WTC11 (cell line): ENCODE measurements around the gene SKAP1. TPM values are rescaled to one million over a fixed set of nuclear protein-coding genes. Genes with fewer than 3 reads are reported as not detected.

Experiments
- ATAC-seq: fragments of 200-7000 bp; cut with Tn5 transposase; 2 replicates; pipeline ENCODE4 v1.10.0; 2021; ENCODE audit warnings: mild to moderate bottlenecking, moderate library complexity
- CTCF ChIA-PET: fragments of 300-600 bp; sonication (Branson Sonifier 250); formaldehyde crosslinking; loops from one replicate; lab custom pipeline; 2021; ENCODE audit warnings: antibody characterized with exemption; lab: Charles Lee
- POLR2A ChIA-PET: fragments of 350-600 bp; sonication (Branson Sonifier 250); formaldehyde crosslinking; loops from one replicate; lab custom pipeline; 2021; ENCODE audit warnings: antibody characterized with exemption; lab: Charles Lee
- DNase-seq: peaks from one replicate; pipeline ENCODE4 v3.0.0; 2021; ENCODE audit warnings: low spot score
- H3K27ac Mint-ChIP-seq: 2 replicates; pipeline ENCODE4 v1.8.0; 2021; ENCODE audit warnings: mixed read lengths
- H3K27me3 Mint-ChIP-seq: 2 replicates; pipeline ENCODE4 v1.8.0; 2021; ENCODE audit warnings: low read depth, mild to moderate bottlenecking, moderate library complexity, mixed read lengths
- H3K36me3 Mint-ChIP-seq: 2 replicates; pipeline ENCODE4 v1.8.0; 2021; ENCODE audit warnings: mixed read lengths
- H3K4me1 Mint-ChIP-seq: 2 replicates; pipeline ENCODE4 v1.8.0; 2022; ENCODE audit warnings: mixed read lengths
- H3K4me3 Mint-ChIP-seq: 2 replicates; pipeline ENCODE4 v1.8.0; 2021; ENCODE audit warnings: mild to moderate bottlenecking, moderate library complexity, mixed read lengths
- H3K9me3 Mint-ChIP-seq: 2 replicates; pipeline ENCODE4 v1.8.0; 2021; ENCODE audit warnings: mixed read lengths
- CREM ChIP-seq: sonication (generic); formaldehyde crosslinking; IDR thresholded peaks from 2 replicates; pipeline ENCODE4 v1.8.1; 2022; ENCODE audit warnings: mild to moderate bottlenecking, missing genetic modification reagents, moderate library complexity
- E2F5 ChIP-seq: sonication (generic); formaldehyde crosslinking; IDR thresholded peaks from 2 replicates; pipeline ENCODE4 v1.8.1; 2022; ENCODE audit warnings: mild to moderate bottlenecking, moderate library complexity, missing genetic modification reagents
- ELF4 ChIP-seq: sonication (generic); formaldehyde crosslinking; IDR thresholded peaks from 2 replicates; pipeline ENCODE4 v1.8.1; 2022; ENCODE audit warnings: low read depth, mild to moderate bottlenecking, moderate library complexity, missing genetic modification reagents
- ESRRA ChIP-seq: sonication (generic); formaldehyde crosslinking; IDR thresholded peaks from 2 replicates; pipeline ENCODE4 v1.8.1; 2022; ENCODE audit warnings: mild to moderate bottlenecking, missing genetic modification reagents, borderline replicate concordance
- FOXP1 ChIP-seq: sonication (generic); formaldehyde crosslinking; IDR thresholded peaks from 2 replicates; pipeline ENCODE4 v1.8.0; 2022; ENCODE audit warnings: missing genetic modification reagents, mild to moderate bottlenecking, moderate library complexity, borderline replicate concordance
- HMGA2 ChIP-seq: fragments of 250-450 bp; sonication (Bioruptor Pico); IDR thresholded peaks from 2 replicates; pipeline ENCODE4 v1.4.0; 2021; ENCODE audit warnings: mild to moderate bottlenecking, moderate library complexity
- NFATC4 ChIP-seq: fragments of 250-450 bp; sonication (Bioruptor Pico); IDR thresholded peaks from 2 replicates; pipeline ENCODE4 v1.9.0; 2021; ENCODE audit warnings: mild to moderate bottlenecking
- NFE2L1 ChIP-seq: sonication (generic); formaldehyde crosslinking; IDR thresholded peaks from 2 replicates; pipeline ENCODE4 v1.8.1; 2023; ENCODE audit warnings: missing genetic modification reagents
- OVOL2 ChIP-seq: fragments of 250-450 bp; sonication (Bioruptor Pico); IDR thresholded peaks from 2 replicates; pipeline ENCODE4 v1.9.0; 2021; ENCODE audit warnings: mild to moderate bottlenecking, borderline replicate concordance
- PRDM15 ChIP-seq: sonication (generic); formaldehyde crosslinking; IDR thresholded peaks from 2 replicates; pipeline ENCODE4 v1.8.0; 2022; ENCODE audit warnings: missing genetic modification reagents
- RORB ChIP-seq: fragments of 250-450 bp; sonication (Bioruptor Pico); IDR thresholded peaks from 2 replicates; pipeline ENCODE4 v1.9.0; 2021; ENCODE audit warnings: mild to moderate bottlenecking
- TCF7 ChIP-seq: sonication (generic); formaldehyde crosslinking; IDR thresholded peaks from 2 replicates; pipeline ENCODE4 v1.8.0; 2022; ENCODE audit warnings: mild to moderate bottlenecking, low read depth, missing genetic modification reagents, moderate library complexity
- TEAD1 ChIP-seq: sonication (generic); formaldehyde crosslinking; IDR thresholded peaks from 2 replicates; pipeline ENCODE4 v1.8.0; 2022; ENCODE audit warnings: mild to moderate bottlenecking, missing genetic modification reagents
- TEAD4 ChIP-seq: sonication (generic); formaldehyde crosslinking; IDR thresholded peaks from 2 replicates; pipeline ENCODE4 v1.8.0; 2022; ENCODE audit warnings: mild to moderate bottlenecking, missing genetic modification reagents
- ZNF138 ChIP-seq: sonication (generic); formaldehyde crosslinking; conservative IDR thresholded peaks from 2 replicates; pipeline ENCODE4 v1.8.1; 2022; ENCODE audit warnings: mild to moderate bottlenecking, moderate library complexity, missing genetic modification reagents
- ZNF263 ChIP-seq: sonication (generic); formaldehyde crosslinking; IDR thresholded peaks from 2 replicates; pipeline ENCODE4 v1.8.1; 2022; ENCODE audit warnings: low read depth, mild to moderate bottlenecking, moderate library complexity, missing genetic modification reagents
- ZNF317 ChIP-seq: sonication (generic); formaldehyde crosslinking; IDR thresholded peaks from 2 replicates; pipeline ENCODE4 v1.8.1; 2023; ENCODE audit warnings: low read depth, mild to moderate bottlenecking, moderate library complexity, missing genetic modification reagents, borderline replicate concordance
- ZNF423 ChIP-seq: fragments of 250-450 bp; sonication (Bioruptor Pico); IDR thresholded peaks from 2 replicates; pipeline ENCODE4 v2.1.2; 2022; ENCODE audit warnings: mild to moderate bottlenecking, moderate library complexity
- ZNF512 ChIP-seq: sonication (generic); formaldehyde crosslinking; IDR thresholded peaks from 2 replicates; pipeline ENCODE4 v1.8.1; 2022; ENCODE audit warnings: missing genetic modification reagents, borderline replicate concordance
- ZNF671 ChIP-seq: fragments of 250-450 bp; sonication (Bioruptor Pico); IDR thresholded peaks from 2 replicates; pipeline ENCODE4 v1.8.0; 2021; ENCODE audit warnings: mild to moderate bottlenecking
- total RNA-seq: library from RNA; stranded (reverse); gene quantifications from 3 replicates; pipeline ENCODE4 v1.2.3, GENCODE V29; 2021
- TF ChIP-seq, protein P1 (sequence below): fragments of 250-450 bp; sonication (Bioruptor Pico); IDR thresholded peaks from 2 replicates; pipeline ENCODE4 v1.9.0; 2021; ENCODE audit warnings: mild to moderate bottlenecking
- TF ChIP-seq, protein P2 (sequence below): fragments of 250-450 bp; sonication (Bioruptor Pico); IDR thresholded peaks from 2 replicates; pipeline ENCODE4 v1.8.0; 2021; ENCODE audit warnings: mild to moderate bottlenecking
- TF ChIP-seq, protein P3 (sequence below): sonication (generic); formaldehyde crosslinking; IDR thresholded peaks from 2 replicates; pipeline ENCODE4 v1.8.1; 2022; ENCODE audit warnings: low read depth, missing genetic modification reagents, borderline replicate concordance
- TF ChIP-seq, protein P4 (sequence below): sonication (generic); formaldehyde crosslinking; IDR thresholded peaks from 2 replicates; pipeline ENCODE4 v1.8.1; 2023; ENCODE audit warnings: mild to moderate bottlenecking, missing genetic modification reagents

Gene SKAP1
- total RNA-seq, 1 experiment from 2014 or later, result not detected

DNA sequence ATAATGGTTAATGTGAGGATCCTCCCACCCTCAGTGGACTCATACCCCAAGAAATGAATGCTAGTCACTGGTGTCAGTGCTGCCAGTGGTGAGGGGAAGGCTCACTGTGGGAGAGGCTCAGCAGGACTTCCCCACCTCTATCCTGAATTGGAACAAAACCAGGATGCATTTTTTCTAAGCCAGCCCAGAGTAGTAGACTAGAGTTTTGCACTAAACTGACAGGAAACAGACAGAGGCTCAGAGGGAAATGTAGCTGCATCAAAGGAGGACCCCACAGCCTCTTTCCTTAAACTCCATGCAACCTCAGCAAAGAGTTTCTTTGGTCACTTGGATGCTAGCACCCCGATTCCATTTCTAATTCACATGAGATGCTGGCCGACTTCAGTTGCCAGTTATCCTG, 10.7 kb upstream of the SKAP1 start:
- ChIA-PET POLR2A (no interaction called here), CTCF (interaction anchor here (1.1 kb wide), 1 partner anchor 17 kb away, joined by 3 read pairs; no protein-coding TSS in a partner anchor)
- Mint-ChIP-seq H3K9me3 (no peaks in the 10 kb centered on the region), H3K27ac (no peak overlapping the region), H3K4me1 (no peaks in the 10 kb centered on the region), H3K27me3 (peaks cover 22% of the 10 kb centered on the region), H3K36me3 (no peaks in the 10 kb centered on the region), H3K4me3 (no peak overlapping the region)
- ATAC-seq, result no peak
- TF ChIP-seq ZNF317 (no peak), NFE2L1 (CRISPR knock-in tag) (no peak), PRDM15 (CRISPR knock-in tag) (no peak), NFATC4 (CRISPR knock-in tag) (no peak), ZNF671 (CRISPR knock-in tag) (no peak), HMGA2 (CRISPR knock-in tag) (no peak), ELF4 (no peak), ZNF138 (CRISPR knock-in tag) (no peak), CREM (CRISPR knock-in tag) (no peak), RORB (CRISPR knock-in tag) (no peak), FOXP1 (CRISPR knock-in tag) (no peak), OVOL2 (CRISPR knock-in tag) (no peak), TEAD4 (CRISPR knock-in tag) (no peak), ZNF512 (no peak)
- TF ChIP-seq, protein P1, sequence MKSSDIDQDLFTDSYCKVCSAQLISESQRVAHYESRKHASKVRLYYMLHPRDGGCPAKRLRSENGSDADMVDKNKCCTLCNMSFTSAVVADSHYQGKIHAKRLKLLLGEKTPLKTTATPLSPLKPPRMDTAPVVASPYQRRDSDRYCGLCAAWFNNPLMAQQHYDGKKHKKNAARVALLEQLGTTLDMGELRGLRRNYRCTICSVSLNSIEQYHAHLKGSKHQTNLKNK (CRISPR knock-in tag), result no peak
- TF ChIP-seq, protein P2, sequence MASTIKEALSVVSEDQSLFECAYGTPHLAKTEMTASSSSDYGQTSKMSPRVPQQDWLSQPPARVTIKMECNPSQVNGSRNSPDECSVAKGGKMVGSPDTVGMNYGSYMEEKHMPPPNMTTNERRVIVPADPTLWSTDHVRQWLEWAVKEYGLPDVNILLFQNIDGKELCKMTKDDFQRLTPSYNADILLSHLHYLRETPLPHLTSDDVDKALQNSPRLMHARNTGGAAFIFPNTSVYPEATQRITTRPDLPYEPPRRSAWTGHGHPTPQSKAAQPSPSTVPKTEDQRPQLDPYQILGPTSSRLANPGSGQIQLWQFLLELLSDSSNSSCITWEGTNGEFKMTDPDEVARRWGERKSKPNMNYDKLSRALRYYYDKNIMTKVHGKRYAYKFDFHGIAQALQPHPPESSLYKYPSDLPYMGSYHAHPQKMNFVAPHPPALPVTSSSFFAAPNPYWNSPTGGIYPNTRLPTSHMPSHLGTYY (CRISPR knock-in tag), result no peak
- TF ChIP-seq, protein P3, sequence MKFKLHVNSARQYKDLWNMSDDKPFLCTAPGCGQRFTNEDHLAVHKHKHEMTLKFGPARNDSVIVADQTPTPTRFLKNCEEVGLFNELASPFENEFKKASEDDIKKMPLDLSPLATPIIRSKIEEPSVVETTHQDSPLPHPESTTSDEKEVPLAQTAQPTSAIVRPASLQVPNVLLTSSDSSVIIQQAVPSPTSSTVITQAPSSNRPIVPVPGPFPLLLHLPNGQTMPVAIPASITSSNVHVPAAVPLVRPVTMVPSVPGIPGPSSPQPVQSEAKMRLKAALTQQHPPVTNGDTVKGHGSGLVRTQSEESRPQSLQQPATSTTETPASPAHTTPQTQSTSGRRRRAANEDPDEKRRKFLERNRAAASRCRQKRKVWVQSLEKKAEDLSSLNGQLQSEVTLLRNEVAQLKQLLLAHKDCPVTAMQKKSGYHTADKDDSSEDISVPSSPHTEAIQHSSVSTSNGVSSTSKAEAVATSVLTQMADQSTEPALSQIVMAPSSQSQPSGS, result no peak
- no peak for DNase-seq

GRCh38 chr17:48439875-48440505, 10.0 kb upstream of the SKAP1 start:
- ATAC-seq, result no peak
- no peaks in the 10 kb centered on the region for H3K9me3 Mint-ChIP-seq
- H3K27ac Mint-ChIP-seq, result no peak overlapping the region
- H3K36me3 Mint-ChIP-seq, result no peaks in the 10 kb centered on the region
- CTCF ChIA-PET, result interaction anchor here (1.7 kb wide), 1 partner anchor 224 kb away, joined by 3 read pairs; no protein-coding TSS in a partner anchor
- H3K4me3 Mint-ChIP-seq, result no peak overlapping the region
- DNase-seq, result no peak
- no peaks in the 10 kb centered on the region for H3K4me1 Mint-ChIP-seq
- peaks cover 24% of the 10 kb centered on the region for H3K27me3 Mint-ChIP-seq
- POLR2A ChIA-PET, result no interaction called here
- no peak for TF ChIP-seq ZNF423 (CRISPR knock-in tag)
- TF ChIP-seq TCF7, result no peak
- no peak for TF ChIP-seq TEAD1 (CRISPR knock-in tag)
- TF ChIP-seq NFATC4 (CRISPR knock-in tag), result no peak
- TF ChIP-seq ESRRA (CRISPR knock-in tag), result no peak
- TF ChIP-seq ELF4, result no peak
- no peak for TF ChIP-seq ZNF263 (CRISPR knock-in tag)
- TF ChIP-seq ZNF671 (CRISPR knock-in tag), result no peak
- no peak for TF ChIP-seq E2F5 (CRISPR knock-in tag)
- TF ChIP-seq, protein P4, sequence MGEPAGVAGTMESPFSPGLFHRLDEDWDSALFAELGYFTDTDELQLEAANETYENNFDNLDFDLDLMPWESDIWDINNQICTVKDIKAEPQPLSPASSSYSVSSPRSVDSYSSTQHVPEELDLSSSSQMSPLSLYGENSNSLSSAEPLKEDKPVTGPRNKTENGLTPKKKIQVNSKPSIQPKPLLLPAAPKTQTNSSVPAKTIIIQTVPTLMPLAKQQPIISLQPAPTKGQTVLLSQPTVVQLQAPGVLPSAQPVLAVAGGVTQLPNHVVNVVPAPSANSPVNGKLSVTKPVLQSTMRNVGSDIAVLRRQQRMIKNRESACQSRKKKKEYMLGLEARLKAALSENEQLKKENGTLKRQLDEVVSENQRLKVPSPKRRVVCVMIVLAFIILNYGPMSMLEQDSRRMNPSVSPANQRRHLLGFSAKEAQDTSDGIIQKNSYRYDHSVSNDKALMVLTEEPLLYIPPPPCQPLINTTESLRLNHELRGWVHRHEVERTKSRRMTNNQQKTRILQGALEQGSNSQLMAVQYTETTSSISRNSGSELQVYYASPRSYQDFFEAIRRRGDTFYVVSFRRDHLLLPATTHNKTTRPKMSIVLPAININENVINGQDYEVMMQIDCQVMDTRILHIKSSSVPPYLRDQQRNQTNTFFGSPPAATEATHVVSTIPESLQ (CRISPR knock-in tag), result no peak
